HG03342 (cell line): ENCODE results near the gene B4GALT2.
A peak's percentile ranks its signal among the peaks of the same experiment; 100 is the strongest.

ENCODE experiments used
- ATAC-seq: cut with Tn5 transposase; IDR thresholded peaks from one replicate; pipeline ENCODE4 v1.9.1; 2021; ENCODE audit warnings: mild to moderate bottlenecking, moderate library complexity; ENCODE audit not compliant: unreplicated experiment

Gene B4GALT2

DNA sequence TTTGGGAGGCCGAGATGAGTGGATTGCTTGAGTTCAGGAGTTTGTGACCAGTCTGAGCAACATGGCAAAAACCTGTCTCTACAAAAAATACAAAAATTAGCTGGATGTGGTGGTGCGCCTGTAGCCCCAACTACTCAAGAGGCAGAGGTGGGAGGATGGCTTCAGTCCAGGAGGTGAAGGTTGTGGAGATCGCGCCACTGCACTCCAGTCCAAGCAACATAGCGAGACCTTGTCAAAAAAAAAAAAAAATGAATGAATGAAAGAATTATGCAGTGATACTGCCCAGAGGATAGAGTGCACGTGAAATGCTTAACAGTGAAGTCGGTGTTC, 9.6 kb upstream of the B4GALT2 start:
- ATAC-seq, result no peak

DNA sequence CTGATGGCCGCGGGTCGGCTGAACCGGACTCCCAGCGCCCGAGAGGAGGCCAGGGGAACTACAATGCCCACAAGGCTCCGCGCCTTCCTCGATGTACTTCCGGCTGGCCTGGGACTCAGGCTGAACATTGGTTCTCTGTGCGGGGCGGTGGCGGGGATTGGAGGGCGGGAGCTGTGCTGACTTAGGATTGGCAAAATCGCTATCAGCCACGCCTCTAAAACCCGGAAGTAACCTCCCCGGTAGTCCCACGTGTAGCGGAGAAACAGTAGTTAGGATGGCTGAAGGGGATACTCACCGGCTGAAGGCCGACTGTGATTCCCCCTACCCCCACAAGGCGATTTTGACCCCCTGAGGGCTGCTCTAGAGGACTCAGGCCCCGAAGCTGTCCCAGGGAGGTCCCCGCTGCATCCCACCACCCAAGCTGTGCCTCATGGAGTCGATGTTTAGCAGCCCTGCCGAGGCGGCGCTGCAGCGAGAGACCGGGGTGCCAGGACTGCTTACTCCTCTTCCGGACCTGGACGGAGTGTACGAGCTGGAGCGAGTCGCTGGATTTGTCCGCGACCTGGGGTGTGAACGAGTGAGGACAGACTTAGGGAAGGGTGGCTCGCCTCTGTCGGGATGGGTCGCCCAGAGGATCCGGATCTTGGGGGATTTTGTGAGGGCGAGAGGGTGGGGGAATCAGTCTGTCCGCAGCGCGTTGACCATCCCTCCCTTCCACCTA, 9.1 kb upstream of the B4GALT2 start, which contains the start of gene DPH2:
Gene DPH2, plus strand, starts transcription at position 265 of the 721 bp plus-strand sequence. Its CDS starts 166 bp downstream, at position 431.
- ATAC-seq, result peak; percentile 85

DNA sequence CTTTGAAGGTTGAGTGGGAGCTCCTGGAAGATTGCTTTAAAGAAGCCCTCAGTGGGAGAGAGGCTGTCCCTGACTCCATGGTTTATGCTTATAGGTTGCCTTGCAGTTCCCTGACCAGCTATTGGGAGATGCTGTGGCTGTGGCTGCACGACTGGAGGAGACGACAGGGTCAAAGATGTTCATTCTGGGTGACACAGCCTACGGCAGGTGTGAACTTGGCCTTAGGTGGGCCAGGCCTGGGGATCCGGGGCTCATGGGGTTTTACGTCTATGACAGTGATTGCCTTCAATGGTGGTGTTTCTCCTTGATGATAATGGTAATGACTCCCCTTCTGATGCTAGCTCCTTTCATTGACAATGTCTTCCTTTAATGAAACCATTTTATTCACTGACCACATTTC, 8.5 kb upstream of the B4GALT2 start:
- ATAC-seq, result no peak

DNA sequence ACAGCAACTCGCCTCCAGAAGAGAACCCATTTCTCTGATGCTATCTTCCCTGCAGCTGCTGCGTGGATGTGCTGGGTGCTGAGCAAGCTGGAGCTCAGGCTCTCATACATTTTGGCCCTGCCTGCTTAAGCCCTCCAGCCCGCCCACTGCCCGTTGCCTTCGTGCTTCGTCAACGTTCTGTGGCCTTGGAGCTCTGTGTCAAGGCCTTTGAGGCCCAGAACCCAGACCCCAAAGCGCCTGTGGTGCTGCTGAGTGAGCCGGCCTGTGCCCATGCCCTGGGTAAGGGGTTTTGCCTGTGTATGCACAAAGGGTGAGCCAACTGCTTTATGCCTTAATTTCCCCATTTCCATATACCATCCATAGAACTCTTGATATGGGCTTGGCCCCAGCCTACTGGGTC, 8.1 kb upstream of the B4GALT2 start:
- ATAC-seq, result no peak

DNA sequence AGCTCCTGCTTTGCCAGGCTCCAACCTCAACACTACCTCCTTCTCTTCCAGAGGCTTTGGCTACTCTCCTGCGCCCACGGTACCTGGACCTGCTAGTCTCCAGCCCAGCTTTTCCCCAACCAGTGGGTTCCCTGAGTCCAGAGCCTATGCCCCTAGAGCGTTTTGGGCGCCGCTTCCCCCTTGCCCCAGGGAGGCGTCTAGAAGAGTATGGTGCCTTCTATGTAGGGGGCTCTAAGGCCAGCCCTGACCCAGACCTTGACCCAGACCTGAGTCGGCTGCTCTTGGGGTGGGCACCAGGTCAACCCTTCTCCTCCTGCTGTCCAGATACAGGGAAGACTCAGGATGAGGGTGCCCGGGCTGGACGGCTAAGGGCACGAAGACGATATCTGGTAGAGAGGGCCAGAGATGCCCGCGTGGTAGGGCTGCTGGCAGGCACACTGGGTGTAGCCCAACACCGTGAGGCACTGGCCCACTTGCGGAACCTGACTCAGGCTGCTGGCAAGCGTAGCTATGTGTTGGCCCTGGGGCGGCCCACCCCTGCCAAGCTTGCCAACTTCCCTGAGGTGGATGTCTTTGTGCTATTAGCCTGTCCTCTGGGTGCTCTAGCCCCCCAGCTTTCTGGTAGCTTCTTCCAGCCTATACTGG, 7.6 kb upstream of the B4GALT2 start:
- ATAC-seq, result no peak

DNA sequence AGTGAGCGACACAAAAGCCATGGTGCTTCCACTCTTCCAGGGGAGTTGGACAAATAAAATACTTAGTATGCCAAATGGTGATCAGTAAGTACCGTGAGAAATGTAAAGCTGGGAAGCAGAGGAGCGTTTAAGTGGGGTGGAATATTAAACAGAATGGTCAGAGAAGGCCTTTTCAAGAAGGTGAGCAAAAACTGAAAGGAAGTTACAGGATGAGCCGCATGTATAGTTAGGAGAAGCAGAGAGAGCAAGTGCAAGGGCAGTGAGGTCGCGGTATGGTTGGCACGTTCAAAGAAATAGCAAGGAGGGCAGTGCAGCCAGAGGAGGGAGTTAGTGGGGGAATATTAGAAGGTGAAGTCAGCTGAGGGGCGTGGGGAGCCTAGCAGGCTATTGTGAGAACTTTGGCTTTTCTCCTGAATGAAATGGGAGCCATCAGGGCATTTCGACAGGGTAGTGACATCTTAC, 5.0 kb upstream of the B4GALT2 start:
- no peak for ATAC-seq

DNA sequence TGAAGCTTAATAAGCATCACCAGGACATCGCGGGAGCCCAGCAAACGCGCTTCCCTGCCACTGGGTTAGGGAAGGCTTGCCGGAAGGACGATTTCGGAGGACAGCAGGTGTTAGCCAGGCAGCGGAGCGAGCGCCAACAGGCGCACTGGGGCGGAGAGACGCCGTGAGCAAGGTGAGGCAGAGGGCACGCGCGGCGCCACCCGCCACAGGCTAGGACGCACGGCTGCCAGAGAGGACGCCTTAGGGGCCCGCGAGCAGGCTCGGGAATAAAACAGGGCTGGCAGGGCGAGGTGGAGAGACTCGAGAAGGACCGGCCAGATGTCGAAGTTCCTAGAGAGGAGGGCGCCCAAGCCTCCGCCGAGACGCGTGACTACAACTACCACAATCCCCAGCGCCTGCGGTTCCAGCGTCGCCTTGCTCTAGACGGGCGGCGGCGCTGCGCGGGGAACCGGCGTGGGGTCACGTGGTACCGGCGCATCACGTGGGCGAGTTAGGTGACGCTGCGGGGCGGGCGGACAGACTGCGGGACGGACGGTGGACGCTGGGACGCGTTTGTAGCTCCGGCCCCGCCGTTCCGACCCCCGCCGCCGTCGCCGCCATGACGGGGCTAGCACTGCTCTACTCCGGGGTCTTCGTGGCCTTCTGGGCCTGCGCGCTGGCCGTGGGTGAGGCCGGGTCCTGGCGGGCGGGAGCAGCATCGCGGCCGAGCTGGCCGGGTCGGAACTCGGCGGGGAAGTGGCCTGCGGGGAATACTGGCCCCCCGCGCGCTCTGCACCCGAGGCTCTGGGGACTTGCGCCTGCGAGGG, 4.4 kb upstream of the B4GALT2 start, which contains the start of gene ATP6V0B:
Gene ATP6V0B, plus strand, starts transcription at position 518 of the 806 bp plus-strand sequence. Its CDS starts 81 bp downstream, at position 599.
- peak; percentile 68 for ATAC-seq

DNA sequence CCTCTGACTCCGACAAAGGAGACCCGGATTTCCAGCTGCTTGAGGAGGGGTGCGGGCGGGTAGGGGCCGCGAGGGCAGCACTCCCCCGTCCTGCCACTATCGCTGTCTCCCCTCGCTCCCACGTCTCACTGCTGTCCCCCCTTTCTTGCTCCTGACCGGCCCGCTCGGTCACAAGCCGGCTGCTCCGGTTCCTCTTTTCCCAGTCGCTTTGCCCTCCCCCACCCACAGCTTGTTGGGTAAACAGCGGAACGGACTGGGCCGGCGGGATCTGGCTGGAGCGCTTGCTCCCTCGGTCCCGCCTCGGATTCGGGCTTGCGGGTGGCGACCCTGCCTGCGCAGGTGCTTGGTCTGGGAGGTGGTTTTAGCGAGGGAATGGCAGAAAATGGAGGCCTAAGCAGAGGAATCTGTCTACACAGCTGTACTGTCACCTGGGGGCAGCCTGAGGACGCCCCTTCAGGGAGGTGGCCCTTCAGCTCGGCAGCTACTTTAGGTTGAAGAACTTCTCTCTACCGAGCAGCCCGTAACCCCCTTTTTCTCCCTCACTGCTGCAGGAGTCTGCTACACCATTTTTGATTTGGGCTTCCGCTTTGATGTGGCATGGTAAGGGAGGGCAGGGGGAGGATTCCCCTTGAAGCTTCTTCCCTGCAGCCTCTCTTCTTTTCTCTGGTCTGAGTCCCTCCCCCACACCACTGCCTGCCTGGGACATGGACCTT, 3.6 kb upstream of the B4GALT2 start:
- ATAC-seq, result no peak

DNA sequence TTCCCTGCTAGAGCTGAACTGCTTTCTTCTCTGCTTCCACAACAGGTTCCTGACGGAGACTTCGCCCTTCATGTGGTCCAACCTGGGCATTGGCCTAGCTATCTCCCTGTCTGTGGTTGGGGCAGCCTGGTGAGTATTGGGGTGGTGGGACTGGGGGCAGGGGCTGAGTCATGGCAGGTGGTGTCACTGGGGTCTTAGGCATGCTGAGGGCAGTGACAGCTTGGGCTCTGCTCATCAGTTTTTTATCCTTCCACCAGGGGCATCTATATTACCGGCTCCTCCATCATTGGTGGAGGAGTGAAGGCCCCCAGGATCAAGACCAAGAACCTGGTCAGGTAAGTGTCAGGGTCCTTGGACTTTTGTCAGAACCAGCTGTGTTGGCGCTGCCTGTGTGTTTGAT, 3.0 kb upstream of the B4GALT2 start:
- no peak for ATAC-seq

DNA sequence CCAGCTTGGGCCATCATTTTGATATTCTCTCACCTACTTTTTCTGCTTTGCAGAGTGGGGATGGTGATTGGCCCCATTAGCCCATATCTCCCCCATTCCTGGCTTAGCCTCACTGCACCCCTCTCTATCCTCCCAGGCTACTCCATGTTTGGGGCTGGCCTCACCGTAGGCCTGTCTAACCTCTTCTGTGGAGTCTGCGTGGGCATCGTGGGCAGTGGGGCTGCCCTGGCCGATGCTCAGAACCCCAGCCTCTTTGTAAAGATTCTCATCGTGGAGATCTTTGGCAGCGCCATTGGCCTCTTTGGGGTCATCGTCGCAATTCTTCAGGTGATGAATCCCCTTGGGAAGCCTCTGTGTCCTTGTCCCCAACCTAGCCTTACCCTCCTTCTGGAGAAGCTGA, 2.1 kb upstream of the B4GALT2 start:
- ATAC-seq, result no peak

DNA sequence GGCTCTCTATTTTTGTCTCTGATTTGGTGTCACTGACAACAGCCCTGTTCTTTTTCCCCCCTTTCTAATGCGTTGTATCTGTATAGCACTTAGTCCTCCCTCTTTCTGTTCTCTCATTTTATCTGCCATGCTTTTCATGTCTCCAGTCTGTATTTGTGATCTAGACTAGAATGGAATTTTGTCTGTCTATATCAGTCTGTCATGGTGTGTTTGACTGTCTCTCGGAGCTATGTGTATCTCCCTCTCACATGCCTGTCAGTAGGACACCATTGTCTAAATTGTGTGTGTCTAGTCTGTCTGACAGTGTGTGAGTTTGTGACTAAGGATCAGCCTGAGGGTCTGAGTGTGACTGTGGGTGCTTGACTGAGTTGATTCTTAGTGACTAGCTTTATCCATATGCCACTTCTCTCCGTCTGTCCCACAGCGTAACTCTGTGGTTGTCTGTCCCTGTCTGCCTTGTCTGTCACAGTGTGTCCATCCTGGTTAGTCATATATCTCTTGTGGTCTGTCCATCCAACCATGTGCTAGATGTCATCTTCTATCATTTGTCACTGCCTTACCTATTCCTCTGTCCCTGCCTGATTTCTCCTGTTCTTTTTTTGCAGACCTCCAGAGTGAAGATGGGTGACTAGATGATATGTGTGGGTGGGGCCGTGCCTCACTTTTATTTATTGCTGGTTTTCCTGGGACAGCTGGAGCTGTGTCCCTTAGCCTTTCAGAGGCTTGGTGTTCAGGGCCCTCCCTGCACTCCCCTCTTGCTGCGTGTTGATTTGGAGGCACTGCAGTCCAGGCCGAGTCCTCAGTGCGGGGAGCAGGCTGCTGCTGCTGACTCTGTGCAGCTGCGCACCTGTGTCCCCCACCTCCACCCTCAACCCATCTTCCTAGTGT, 1.4 kb upstream of the B4GALT2 start:
- ATAC-seq, result no peak

DNA sequence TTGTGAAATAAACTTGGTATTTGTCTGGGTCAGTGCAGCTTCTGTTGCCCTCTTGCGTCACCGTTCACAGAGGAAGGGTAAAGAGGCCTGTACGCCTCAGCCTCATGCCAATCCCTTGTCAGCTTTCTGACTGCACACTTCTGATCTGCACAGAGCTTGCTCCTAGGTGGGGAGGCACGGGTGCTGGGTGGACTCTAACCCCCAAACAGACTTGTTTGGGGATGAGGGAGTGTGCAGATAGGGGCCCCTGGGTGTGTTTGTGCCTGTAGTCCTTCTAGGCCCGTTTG, 803 bp upstream of the B4GALT2 start:
- ATAC-seq, result no peak

DNA sequence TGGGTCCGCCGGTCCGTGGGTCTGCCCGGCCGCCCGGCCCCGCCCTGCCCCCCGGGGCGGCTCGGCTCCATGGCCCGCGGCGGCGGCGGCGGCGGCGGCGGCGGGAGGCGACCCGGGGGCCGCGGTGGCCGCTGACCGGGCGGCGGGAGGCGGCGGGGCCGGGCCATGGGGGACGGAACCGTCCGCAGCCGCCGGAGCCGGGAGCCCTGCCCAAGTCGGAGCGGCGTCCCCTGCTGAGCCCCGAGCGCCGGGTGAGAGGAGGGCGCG, 184 bp downstream of the B4GALT2 start:
- no peak for ATAC-seq

DNA sequence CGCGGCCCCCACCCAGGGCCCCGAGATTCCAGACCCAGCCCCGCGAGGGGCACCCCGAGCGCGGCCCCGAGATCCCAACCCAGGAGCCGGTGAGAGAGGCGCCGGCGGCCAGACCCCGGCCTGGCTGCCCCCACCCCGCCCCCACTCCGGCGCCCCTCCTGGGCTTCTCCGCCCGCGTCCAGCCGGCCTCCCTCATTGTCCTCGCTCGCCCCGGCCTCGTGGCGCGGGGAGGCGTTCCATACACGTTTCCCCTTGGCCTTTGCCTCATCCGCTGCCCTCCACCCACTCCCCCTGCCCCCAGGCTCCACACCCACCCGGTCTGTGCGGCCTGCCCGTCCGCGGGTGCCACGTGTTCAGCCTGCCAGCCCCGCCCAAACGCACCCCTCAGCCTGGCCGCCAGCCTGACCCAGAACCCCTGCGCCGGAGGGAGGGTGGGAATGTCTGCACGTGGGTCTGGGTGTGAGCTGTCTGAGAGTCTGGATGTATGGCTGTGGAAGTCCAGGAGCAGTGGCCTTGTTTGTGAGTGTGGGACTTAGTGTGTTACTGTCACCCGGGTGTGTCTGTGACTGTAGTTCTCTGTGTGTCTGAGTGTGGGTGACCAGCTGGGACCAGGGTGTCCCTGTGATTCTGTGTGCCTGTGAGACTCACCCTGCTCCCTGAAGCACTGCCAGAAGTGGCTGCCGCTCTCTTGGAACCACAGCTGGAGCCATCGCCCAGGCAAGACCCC, 681 bp downstream of the B4GALT2 start:
- ATAC-seq, result no peak

DNA sequence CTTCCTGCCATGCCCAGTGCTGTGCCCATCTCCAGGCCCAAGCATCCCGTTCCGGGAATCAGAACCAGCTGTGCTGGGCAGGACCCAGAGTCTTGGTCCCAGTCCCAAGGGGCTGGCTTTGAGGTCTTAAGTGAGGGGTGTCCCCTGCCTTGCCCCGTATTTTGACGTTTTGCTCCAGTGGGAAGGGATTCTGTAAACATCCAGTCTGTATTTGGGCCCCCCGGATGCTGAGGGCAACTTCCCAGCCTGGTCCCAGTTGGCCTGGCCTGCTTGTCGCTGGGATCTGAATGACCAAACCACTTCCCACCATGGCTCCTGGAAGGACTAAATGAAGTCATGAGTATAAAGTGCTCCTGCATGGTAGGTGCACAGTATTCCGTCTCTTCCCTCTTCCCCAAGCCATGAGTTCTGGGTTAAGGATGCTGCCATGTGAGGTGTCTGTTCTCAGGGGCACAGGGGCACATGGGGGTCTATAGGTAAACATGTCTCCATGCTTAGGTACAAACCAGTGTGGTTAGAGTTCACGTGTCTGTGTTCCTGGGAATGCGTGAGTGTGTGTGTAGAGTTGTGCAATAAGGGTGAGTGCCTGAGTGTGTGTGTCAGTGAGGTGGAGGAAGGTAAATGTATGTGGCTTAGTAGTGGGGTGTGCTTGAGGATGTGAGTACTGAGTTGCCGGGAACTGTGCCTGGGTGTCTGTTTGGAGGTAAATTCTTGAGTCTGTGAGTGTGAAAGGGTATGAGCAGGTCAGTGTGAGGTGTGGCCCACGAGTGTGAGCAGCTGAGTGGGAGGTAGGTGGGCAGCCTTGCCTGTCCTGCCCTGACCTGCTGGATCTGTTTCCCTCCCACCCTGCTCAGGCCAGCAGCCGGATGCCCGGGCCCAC, 1.5 kb downstream of the B4GALT2 start:
- no peak for ATAC-seq

DNA sequence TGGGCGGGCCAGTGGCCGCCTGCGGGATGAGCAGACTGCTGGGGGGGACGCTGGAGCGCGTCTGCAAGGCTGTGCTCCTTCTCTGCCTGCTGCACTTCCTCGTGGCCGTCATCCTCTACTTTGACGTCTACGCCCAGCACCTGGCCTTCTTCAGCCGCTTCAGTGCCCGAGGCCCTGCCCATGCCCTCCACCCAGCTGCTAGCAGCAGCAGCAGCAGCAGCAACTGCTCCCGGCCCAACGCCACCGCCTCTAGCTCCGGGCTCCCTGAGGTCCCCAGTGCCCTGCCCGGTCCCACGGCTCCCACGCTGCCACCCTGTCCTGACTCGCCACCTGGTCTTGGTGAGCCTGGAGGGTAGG, 2.1 kb downstream of the B4GALT2 start:
- no peak for ATAC-seq

DNA sequence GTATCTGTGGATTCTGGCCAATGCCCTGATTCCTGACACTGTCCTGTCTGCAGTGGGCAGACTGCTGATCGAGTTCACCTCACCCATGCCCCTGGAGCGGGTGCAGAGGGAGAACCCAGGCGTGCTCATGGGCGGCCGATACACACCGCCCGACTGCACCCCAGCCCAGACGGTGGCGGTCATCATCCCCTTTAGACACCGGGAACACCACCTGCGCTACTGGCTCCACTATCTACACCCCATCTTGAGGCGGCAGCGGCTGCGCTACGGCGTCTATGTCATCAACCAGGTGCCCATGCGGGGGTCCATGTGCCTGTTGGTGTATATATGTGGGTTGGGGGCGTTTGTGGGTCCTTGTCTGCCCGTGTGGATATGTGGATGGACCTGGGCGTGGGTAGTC, 2.6 kb downstream of the B4GALT2 start:
- no peak for ATAC-seq

DNA sequence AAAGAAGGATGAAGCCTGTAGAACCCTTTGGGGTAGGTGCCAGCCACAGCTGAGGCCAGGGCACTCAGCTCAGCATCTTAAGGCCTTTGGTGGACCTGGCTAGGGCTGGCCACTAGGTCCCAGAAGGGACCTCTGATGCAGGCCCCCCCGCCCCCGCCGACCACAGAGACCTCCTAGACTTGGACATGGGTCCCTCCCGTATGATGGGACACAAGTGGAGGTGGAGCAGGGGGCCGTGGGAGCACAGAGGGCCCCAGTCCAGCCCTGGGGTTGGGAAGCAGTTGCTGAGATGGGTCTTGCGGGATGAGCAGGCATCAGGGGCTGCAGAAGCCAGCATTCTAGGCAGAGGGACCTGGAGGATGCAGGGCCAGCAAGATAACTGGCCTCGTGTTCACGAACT, 3.2 kb downstream of the B4GALT2 start:
- ATAC-seq, result no peak

DNA sequence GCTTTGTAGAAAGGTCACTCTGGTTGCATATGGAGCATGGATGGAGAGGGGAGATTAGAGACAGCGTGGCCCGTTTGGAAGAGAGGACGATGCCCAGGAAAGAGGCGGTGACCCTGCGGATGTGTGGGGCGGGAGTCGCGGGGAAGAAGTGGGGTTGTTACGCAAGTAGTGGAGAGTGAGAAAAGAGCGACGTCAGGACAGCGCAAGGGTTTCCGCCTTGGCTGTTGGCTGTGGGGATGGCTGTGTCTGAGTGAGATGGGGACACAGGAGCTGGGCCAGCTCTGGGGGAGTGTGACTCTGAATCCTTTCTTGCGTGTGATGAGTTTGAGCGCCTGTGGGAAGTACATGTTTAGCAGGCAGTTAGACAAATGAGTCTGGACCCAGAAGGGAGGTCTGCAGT, 3.8 kb downstream of the B4GALT2 start:
- ATAC-seq, result no peak
